ENCODE measurements around the gene PTAR1.

DNA sequence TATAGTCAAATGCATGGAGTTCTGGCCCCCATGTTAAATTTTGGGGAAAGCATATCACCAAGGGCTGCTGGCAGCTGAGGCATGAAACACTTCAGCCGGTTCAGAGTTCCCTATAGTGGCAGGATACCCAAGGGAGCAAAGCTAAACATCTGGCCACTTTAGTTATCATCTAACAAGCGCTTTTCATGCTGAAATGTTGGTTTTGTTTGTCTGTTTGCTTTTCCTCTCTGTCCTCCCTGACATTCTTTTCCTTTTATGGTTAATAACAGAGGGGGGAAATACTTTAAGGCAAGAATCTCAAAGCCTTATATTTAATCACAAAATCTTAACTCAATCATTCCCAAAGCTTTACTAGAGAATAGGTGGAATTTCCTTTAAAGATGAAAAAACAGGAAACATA is 99.5 kb downstream of the PTAR1 start:
- TF ChIP-seq EZH2 (IDR thresholded peaks at IDR 0.05; ENCODE audit: borderline replicate concordance, low read depth, low read length, severe bottlenecking) = no peak
- TF ChIP-seq, protein P1, sequence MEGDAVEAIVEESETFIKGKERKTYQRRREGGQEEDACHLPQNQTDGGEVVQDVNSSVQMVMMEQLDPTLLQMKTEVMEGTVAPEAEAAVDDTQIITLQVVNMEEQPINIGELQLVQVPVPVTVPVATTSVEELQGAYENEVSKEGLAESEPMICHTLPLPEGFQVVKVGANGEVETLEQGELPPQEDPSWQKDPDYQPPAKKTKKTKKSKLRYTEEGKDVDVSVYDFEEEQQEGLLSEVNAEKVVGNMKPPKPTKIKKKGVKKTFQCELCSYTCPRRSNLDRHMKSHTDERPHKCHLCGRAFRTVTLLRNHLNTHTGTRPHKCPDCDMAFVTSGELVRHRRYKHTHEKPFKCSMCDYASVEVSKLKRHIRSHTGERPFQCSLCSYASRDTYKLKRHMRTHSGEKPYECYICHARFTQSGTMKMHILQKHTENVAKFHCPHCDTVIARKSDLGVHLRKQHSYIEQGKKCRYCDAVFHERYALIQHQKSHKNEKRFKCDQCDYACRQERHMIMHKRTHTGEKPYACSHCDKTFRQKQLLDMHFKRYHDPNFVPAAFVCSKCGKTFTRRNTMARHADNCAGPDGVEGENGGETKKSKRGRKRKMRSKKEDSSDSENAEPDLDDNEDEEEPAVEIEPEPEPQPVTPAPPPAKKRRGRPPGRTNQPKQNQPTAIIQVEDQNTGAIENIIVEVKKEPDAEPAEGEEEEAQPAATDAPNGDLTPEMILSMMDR (IDR thresholded peaks at IDR 0.05; ENCODE audit: borderline replicate concordance, extremely low read depth, low read length, poor library complexity, severe bottlenecking) = no peak

Measured in DND-41 (cell line).